A549 (cell line): ENCODE measurements around the gene SPIRE2.

Experiments
- CBX8 ChIP-seq: fragments of 200-600 bp; sonication (generic); IDR thresholded peaks from 2 replicates; pipeline ENCODE4 v1.6.1; 2016
- CTCF ChIP-seq: fragments of >200 bp; sonication (Bioruptor Twin); formaldehyde crosslinking; IDR thresholded peaks from 3 replicates; pipeline ENCODE4 v1.5.1; 2016
- EP300 ChIP-seq, 2 experiments: fragments of >200 bp; sonication (Bioruptor Twin); formaldehyde crosslinking; IDR thresholded peaks; 2 replicates in 1 of 2; 3 replicates in 1 of 2; pipeline ENCODE4 v1.6.1; 2016 to 2017
- FOSB ChIP-seq: fragments of 250-450 bp; sonication (Bioruptor Pico); IDR thresholded peaks from 2 replicates; pipeline ENCODE4 v1.5.0; 2020; ENCODE audit warnings: mild to moderate bottlenecking, moderate library complexity
- HOXA7 ChIP-seq: fragments of 250-450 bp; sonication (Bioruptor Pico); IDR thresholded peaks from 2 replicates; pipeline ENCODE4 v1.5.0; 2020; ENCODE audit warnings: mild to moderate bottlenecking, moderate library complexity
- JUNB ChIP-seq: fragments of >200 bp; sonication (Bioruptor Twin); formaldehyde crosslinking; IDR thresholded peaks from 2 replicates; pipeline ENCODE4 v1.6.1; 2016
- PHF8 ChIP-seq: fragments of 200-600 bp; sonication (generic); IDR thresholded peaks from 2 replicates; pipeline ENCODE4 v1.6.1; 2016; ENCODE audit warnings: low read depth, mild to moderate bottlenecking, antibody characterized with exemption, moderate library complexity, borderline replicate concordance
- POLR2A ChIP-seq: IDR thresholded peaks from 2 replicates; pipeline ENCODE4 v1.6.1; 2012; ENCODE audit warnings: mild to moderate bottlenecking, low read length
- RFX5 ChIP-seq: fragments of 450-650 bp; IDR thresholded peaks from 2 replicates; pipeline ENCODE4 v1.7.1; 2014; ENCODE audit warnings: antibody characterized with exemption, mild to moderate bottlenecking, moderate library complexity
- TF ChIP-seq, protein P1 (sequence below): fragments of 450-650 bp; IDR thresholded peaks from 2 replicates; pipeline ENCODE4 v1.6.1; 2014; ENCODE audit warnings: antibody characterized with exemption

DNA sequence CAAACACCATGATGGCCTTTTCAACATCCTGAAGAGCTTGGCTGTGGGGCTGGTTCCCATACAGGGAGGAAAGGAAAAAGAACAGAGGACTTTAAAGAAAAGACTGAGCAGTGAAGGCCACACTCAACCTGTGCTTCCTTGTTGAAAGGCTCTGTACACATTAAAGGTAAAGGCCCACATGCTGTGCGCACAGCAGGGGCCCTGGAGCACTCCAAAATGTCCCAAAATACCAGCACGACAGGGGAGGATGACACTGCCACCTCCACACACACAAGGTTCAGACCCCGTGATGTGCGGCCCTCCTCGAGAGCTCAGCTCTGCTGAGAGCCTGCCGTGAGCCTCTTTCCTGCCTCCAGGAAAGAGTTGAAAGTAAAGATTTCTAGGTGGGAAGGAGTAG is 48.4 kb upstream of the SPIRE2 start:
- TF ChIP-seq POLR2A (no peak), CTCF (no peak), FOSB (CRISPR knock-in tag) (no peak), RFX5 (no peak), HOXA7 (no peak), EP300 (IDR thresholded peaks at IDR 0.05) (no peak), CBX8 (no peak), JUNB (no peak), PHF8 (no peak)
- TF ChIP-seq, protein P1, sequence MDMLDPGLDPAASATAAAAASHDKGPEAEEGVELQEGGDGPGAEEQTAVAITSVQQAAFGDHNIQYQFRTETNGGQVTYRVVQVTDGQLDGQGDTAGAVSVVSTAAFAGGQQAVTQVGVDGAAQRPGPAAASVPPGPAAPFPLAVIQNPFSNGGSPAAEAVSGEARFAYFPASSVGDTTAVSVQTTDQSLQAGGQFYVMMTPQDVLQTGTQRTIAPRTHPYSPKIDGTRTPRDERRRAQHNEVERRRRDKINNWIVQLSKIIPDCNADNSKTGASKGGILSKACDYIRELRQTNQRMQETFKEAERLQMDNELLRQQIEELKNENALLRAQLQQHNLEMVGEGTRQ, result no peak
